Activated naive CD4-positive, alpha-beta T cell treated with anti-CD3 and anti-CD28 coated beads for 36 hours (primary cell): ENCODE results near the gene PDE1C. TPM values are rescaled to one million over a fixed set of nuclear protein-coding genes. Genes with fewer than 3 reads are reported as not detected.

Source experiments
- CTCF ChIA-PET: fragments of 350-600 bp; sonication (Branson Sonifier 250); formaldehyde crosslinking; loops from one replicate; lab custom pipeline; 2021; ENCODE audit warnings: antibody characterized with exemption; lab: Charles Lee
- DNase-seq: peaks from one replicate; pipeline ENCODE4 v3.0.0-alpha.2; 2020
- H3K27ac Mint-ChIP-seq: one replicate; pipeline ENCODE4 v1.8.0; 2021; ENCODE audit warnings: mild to moderate bottlenecking, mixed read lengths
- H3K27me3 Mint-ChIP-seq: one replicate; pipeline ENCODE4 v1.8.0; 2021; ENCODE audit warnings: low read depth, mixed read lengths
- H3K36me3 Mint-ChIP-seq: one replicate; pipeline ENCODE4 v1.8.0; 2021; ENCODE audit warnings: low read depth, mixed read lengths
- H3K4me1 Mint-ChIP-seq: one replicate; pipeline ENCODE4 v1.8.0; 2021; ENCODE audit warnings: low read depth, mixed read lengths
- H3K4me3 Mint-ChIP-seq: one replicate; pipeline ENCODE4 v1.8.0; 2021; ENCODE audit warnings: mild to moderate bottlenecking, moderate library complexity, mixed read lengths
- H3K9me3 Mint-ChIP-seq: one replicate; pipeline ENCODE4 v1.8.0; 2021; ENCODE audit warnings: mixed read lengths
- intact Hi-C: fragments of 100-400 bp; cut with micrococcal nuclease; formaldehyde crosslinking; loops from one replicate; pipeline ENCODE4 v1.15.1; 2023
- total RNA-seq, 2 experiments: library from RNA; stranded (reverse); gene quantifications; one replicate each; pipeline ENCODE4 v1.2.3, GENCODE V29; 2021

PDE1C gene
- total RNA-seq, 2 experiments from 2014 or later, result not detected

DNA sequence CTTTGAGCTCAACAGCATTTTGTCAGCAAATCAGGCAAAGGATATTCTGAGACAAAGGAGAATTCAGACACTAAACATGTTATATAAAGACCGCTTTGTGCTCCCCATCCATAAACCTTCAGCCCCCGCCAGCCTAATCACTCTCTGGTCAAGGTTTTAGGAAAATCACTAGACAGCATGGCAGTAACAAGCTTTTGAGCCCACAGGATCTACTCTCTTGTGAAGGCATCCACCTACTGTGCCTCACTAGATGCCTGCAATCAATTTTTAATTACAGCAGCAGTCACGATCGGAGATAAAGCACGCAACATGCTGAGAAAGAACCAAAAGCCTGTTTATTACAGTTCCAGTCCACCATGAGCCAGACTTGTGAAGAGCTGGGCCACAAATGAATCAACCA lies 19.1 kb downstream of the PDE1C start:
- intact Hi-C loops, result no loop called here
- Mint-ChIP-seq H3K9me3 (peaks cover 3% of the 10 kb centered on the region), H3K27ac (no peak overlapping the region), H3K4me3 (no peak overlapping the region), H3K4me1 (no peaks in the 10 kb centered on the region), H3K36me3 (no peaks in the 10 kb centered on the region), H3K27me3 (no peaks in the 10 kb centered on the region)
- CTCF ChIA-PET, result no interaction called here
- no peak for DNase-seq

DNA sequence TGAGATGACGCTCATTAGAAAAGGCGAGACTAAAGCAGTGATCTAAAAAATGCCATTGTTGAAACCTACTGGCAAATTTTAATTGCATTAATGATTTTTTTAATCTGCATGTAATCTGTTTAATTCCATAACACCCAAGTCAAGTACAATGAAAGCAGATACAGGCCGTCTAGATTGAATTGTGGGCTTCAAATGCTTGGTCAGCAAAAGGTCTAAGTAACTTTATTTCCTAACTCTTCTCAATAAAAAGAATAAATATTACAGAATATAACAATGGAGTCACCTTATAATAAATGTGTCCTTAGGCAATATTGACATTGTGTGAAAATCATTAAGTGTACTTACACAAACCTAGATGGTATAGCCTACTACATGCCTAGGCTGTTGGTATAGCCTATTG lies 20.6 kb downstream of the PDE1C start:
- Mint-ChIP-seq H3K27ac (no peak overlapping the region), H3K27me3 (no peaks in the 10 kb centered on the region), H3K36me3 (no peaks in the 10 kb centered on the region), H3K9me3 (peaks cover 2% of the 10 kb centered on the region), H3K4me3 (no peak overlapping the region), H3K4me1 (no peaks in the 10 kb centered on the region)
- CTCF ChIA-PET, result interaction anchor here (0.6 kb wide), 1 partner anchor 63 kb away, joined by 3 read pairs; no protein-coding TSS in a partner anchor
- intact Hi-C loops, result no loop called here
- DNase-seq, result no peak

DNA sequence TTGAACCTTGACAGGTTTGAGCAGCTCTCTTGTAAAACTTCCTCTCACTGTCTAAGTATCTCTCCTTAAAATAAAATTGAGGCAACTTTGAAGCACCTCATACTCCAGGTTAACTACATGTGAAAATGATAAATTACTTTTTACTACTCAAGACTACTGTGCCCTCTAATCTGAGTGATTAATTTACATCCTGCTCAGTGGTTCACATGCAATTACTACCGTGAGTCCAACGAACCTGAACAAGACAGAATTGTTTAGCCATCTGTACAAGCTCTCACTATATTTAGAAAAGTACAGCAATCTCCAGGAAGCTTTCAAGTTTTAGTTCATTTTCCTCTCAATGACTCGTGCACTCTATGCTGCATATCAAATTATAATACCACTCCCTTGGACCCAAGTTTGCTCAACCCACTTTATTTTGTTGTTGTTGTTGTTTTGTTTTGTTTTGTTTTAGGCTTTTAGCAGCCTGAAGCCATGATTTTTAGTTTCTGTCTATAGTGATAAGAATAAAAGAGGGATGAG lies 21.2 kb downstream of the PDE1C start:
- CTCF ChIA-PET, result interaction anchor here (0.6 kb wide), 1 partner anchor 62 kb away, joined by 3 read pairs; no protein-coding TSS in a partner anchor
- H3K4me1 Mint-ChIP-seq, result no peaks in the 10 kb centered on the region
- no peak for DNase-seq
- H3K36me3 Mint-ChIP-seq, result no peaks in the 10 kb centered on the region
- H3K9me3 Mint-ChIP-seq, result no peaks in the 10 kb centered on the region
- intact Hi-C loops, result no loop called here
- H3K4me3 Mint-ChIP-seq, result no peak overlapping the region
- no peak overlapping the region for H3K27ac Mint-ChIP-seq
- H3K27me3 Mint-ChIP-seq, result no peaks in the 10 kb centered on the region

DNA sequence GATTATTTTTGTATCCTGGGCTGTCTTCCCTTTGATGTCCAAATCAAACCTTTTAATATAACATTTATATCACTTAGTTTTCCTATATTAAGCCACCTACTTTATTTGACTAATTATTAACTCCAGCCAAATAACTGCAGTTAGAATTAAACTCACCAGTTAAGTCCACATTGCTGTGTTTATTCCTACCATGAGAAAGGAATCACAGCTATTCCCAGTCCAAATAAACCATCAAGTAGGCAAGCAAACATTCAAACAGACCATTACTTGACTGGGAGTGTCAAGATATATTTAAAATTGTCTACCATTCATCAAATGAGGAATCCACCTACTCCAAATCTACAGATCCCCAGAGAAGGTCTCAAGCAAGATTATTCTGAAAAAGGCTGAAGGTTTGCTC lies 22.4 kb downstream of the PDE1C start:
- Mint-ChIP-seq H3K36me3 (no peaks in the 10 kb centered on the region), H3K4me1 (no peaks in the 10 kb centered on the region), H3K27me3 (no peaks in the 10 kb centered on the region), H3K27ac (no peak overlapping the region), H3K4me3 (no peak overlapping the region), H3K9me3 (no peaks in the 10 kb centered on the region)
- DNase-seq, result no peak
- CTCF ChIA-PET, result no interaction called here
- intact Hi-C loops, result no loop called here

- Mint-ChIP-seq H3K36me3 (no peaks in the 10 kb centered on the region), H3K4me1 (no peaks in the 10 kb centered on the region), H3K27ac (no peak overlapping the region), H3K4me3 (no peak overlapping the region), H3K27me3 (no peaks in the 10 kb centered on the region), H3K9me3 (no peaks in the 10 kb centered on the region)
- no peak for DNase-seq
- CTCF ChIA-PET, result no interaction called here
- intact Hi-C loops, result no loop called here
Observed at GRCh38 chr7:32047075-32047474, 23.1 kb downstream of the PDE1C start.

DNA sequence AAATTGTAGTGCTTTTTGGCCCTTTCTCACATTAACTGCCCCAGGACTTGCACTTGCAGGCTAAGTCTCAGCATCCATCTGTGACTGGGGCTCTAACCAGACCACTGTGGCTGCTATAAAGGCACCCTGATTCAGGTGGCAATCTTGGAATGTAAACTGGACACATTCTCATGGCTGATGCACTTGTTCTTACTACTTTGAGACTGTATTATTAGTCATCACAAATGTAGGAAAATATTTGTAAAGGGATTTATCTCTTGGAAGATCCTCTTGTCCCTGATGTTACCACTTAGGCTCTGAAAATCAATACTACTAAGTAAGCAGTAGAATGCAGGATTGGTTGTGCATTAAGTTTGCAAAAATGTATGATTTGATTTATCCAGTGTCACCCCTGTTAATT lies 25.0 kb downstream of the PDE1C start:
- DNase-seq, result no peak
- H3K27me3 Mint-ChIP-seq, result no peaks in the 10 kb centered on the region
- no peaks in the 10 kb centered on the region for H3K9me3 Mint-ChIP-seq
- no peaks in the 10 kb centered on the region for H3K36me3 Mint-ChIP-seq
- no peak overlapping the region for H3K4me3 Mint-ChIP-seq
- intact Hi-C loops, result no loop called here
- H3K27ac Mint-ChIP-seq, result no peak overlapping the region
- H3K4me1 Mint-ChIP-seq, result no peaks in the 10 kb centered on the region
- CTCF ChIA-PET, result no interaction called here

DNA sequence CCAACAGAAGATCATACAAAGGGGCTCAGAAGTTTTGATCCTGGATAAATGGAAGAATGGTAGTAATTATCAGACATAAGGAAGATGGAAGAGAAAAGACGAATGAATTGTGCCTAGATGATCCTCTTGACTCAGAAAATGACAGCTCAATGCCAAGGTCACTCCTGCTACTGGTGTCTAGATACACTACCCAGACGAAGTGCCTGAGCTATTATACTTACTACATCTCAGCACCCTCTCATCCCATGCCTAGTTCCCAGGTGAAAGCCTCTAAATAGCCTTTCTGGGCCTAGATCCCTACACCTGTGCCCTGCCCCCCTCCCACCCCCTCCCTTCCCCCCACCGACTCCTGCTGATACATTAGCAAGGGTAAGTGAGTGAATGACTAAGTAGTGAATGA lies 25.5 kb downstream of the PDE1C start:
- CTCF ChIA-PET, result no interaction called here
- H3K27me3 Mint-ChIP-seq, result no peaks in the 10 kb centered on the region
- DNase-seq, result no peak
- H3K27ac Mint-ChIP-seq, result no peak overlapping the region
- no peak overlapping the region for H3K4me3 Mint-ChIP-seq
- no peaks in the 10 kb centered on the region for H3K36me3 Mint-ChIP-seq
- H3K4me1 Mint-ChIP-seq, result no peaks in the 10 kb centered on the region
- intact Hi-C loops, result no loop called here
- no peaks in the 10 kb centered on the region for H3K9me3 Mint-ChIP-seq

DNA sequence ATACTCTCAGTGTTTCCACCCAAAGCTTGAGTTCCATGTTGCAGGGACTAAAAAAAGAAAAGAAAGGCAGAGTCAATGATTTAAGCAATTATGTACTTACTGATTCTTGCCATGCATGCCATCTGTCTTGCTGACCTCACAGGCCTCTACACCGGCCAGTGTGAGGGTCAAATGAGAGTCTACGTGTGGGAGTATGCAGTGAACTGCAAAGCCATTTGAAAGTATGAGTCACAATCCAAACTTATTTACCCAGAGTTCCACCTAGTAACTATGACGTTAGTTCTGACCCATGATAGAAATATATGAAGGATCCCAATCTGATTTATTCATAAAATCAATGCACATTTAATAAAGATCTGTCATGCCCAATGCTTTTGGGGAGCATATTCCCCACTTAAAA lies 26.5 kb downstream of the PDE1C start:
- Mint-ChIP-seq H3K27ac (no peak overlapping the region), H3K9me3 (no peaks in the 10 kb centered on the region), H3K27me3 (no peaks in the 10 kb centered on the region), H3K36me3 (no peaks in the 10 kb centered on the region), H3K4me1 (no peaks in the 10 kb centered on the region), H3K4me3 (no peak overlapping the region)
- CTCF ChIA-PET, result no interaction called here
- DNase-seq, result no peak
- intact Hi-C loops, result no loop called here

GRCh38 chr7:32042900-32043299 lies 27.3 kb downstream of the PDE1C start:
- Mint-ChIP-seq H3K36me3 (no peaks in the 10 kb centered on the region), H3K4me3 (no peak overlapping the region), H3K27me3 (no peaks in the 10 kb centered on the region), H3K27ac (no peak overlapping the region), H3K9me3 (no peaks in the 10 kb centered on the region), H3K4me1 (no peaks in the 10 kb centered on the region)
- CTCF ChIA-PET, result no interaction called here
- intact Hi-C loops, result no loop called here
- no peak for DNase-seq

DNA sequence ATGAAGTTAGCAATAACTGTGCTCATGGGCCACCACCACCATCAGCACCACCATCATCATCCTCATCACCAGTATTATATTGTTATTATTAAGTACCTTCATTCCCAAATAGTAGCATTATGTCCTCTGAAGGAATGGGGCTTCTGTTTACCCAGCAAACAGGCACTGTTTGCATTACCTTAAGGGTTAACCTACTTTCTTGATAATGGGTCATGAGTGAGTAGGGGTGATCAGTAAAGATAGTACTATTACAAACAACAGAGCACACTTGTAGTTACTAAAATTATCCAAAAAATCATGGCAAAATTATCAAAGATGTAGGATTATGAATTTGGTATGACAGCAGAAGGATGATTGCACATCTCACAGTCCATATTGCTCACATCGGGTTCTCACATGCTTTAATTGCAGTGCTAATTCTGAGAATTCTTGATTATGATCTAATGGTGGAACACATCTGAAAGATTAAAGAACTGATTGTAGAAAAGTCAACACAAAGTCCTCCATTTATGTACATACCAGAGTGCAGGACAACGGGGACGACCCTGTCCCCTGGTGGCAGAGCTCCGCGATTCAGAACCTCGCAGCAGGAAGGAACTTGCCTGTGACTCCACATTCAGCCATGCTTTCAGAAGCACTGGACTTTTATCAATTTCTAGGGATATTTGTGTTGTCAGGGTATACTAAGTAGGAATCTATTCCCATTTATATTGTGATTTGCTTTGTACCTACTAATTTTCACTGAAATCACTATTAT lies 31.0 kb downstream of the PDE1C start:
- no peak for DNase-seq
- H3K4me1 Mint-ChIP-seq, result no peaks in the 10 kb centered on the region
- intact Hi-C loops, result no loop called here
- no peak overlapping the region for H3K4me3 Mint-ChIP-seq
- H3K9me3 Mint-ChIP-seq, result peaks cover 4% of the 10 kb centered on the region
- no peaks in the 10 kb centered on the region for H3K27me3 Mint-ChIP-seq
- H3K36me3 Mint-ChIP-seq, result no peaks in the 10 kb centered on the region
- CTCF ChIA-PET, result no interaction called here
- H3K27ac Mint-ChIP-seq, result no peak overlapping the region

GRCh38 chr7:32037650-32038198 lies 32.5 kb downstream of the PDE1C start:
- DNase-seq, result no peak
- Mint-ChIP-seq H3K4me1 (no peaks in the 10 kb centered on the region), H3K36me3 (no peaks in the 10 kb centered on the region), H3K27ac (no peak overlapping the region), H3K9me3 (peaks cover 4% of the 10 kb centered on the region), H3K27me3 (no peaks in the 10 kb centered on the region), H3K4me3 (no peak overlapping the region)
- CTCF ChIA-PET, result no interaction called here
- intact Hi-C loops, result no loop called here

- CTCF ChIA-PET, result no interaction called here
- no peak for DNase-seq
- Mint-ChIP-seq H3K4me3 (no peak overlapping the region), H3K9me3 (peaks cover 4% of the 10 kb centered on the region), H3K4me1 (no peaks in the 10 kb centered on the region), H3K36me3 (no peaks in the 10 kb centered on the region), H3K27me3 (no peaks in the 10 kb centered on the region), H3K27ac (no peak overlapping the region)
- intact Hi-C loops, result no loop called here
Observed at GRCh38 chr7:32036557-32036956, 33.6 kb downstream of the PDE1C start.

- Mint-ChIP-seq H3K4me3 (no peak overlapping the region), H3K9me3 (peaks cover 4% of the 10 kb centered on the region), H3K27me3 (no peaks in the 10 kb centered on the region), H3K27ac (no peak overlapping the region), H3K36me3 (no peaks in the 10 kb centered on the region), H3K4me1 (no peaks in the 10 kb centered on the region)
- intact Hi-C loops, result no loop called here
- CTCF ChIA-PET, result no interaction called here
- DNase-seq, result no peak
Observed at GRCh38 chr7:32034052-32034451, 36.2 kb downstream of the PDE1C start.
